UCSD-AML1 (cell line): ENCODE data around the gene CSK.
"Not testable (repeated sequence)": the region's sequence is repeated elsewhere in the genome, so short reads cannot be mapped to it uniquely, and the experiment has no call there.

Experiments used
- DNase-seq: peaks from one replicate; lab custom pipeline; 2025; ENCODE audit not compliant: unreplicated experiment; lab: John Stamatoyannopoulos, UW

Gene CSK

DNA sequence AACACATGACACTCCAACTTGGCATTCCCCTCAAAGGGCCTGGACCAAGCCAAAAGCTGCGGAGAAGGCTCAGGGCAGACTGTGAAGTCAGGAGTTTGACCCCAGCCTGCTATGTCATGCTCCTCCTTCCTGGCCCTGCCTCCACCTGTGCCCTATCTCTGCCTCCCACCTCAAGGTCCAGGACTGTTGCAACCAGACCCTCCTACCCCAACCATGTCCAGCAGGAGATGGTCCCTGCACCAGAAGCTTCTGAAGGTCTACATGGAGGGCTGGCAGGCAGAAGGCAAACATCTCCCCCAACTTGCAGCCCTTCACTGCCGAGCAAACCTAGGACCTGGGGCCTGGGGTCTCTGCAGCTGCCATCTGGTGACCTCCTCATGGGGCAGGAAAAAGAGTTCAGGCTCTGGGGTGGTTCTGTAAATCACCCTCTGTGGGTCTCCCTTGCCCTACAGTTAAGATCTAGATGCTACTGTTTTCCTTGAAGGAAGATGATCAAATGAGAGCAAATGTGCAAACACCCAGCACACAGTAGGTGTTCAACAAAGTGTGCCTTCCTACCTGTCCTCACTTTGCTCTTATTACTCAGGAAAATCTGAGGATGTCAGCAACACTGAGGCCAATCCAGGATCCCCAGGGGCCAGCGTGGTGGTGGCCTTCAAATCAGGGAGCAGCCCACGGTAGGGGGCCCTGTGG lies 11.5 kb upstream of the CSK start:
- no peak for DNase-seq

DNA sequence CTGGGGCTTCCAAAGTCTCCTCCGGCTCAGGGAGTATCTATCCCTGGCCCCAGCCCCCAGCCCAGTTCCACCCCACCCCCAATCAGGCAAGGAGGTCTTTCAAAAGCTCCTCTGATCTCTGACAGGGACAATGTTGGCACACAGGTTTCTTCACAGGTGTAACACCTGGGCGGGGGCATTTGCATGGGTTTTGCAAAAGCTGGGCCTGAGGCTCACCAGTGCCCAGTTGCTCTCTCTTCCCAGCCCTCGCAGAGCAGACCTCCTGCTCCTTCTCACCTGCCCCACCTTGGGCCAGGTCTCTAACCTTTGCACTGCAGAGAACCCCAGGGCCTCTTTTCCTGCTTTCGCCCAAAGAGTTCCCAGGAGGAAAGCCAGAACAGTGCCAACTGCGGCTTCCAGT lies 8.6 kb upstream of the CSK start:
- DNase-seq = no peak

DNA sequence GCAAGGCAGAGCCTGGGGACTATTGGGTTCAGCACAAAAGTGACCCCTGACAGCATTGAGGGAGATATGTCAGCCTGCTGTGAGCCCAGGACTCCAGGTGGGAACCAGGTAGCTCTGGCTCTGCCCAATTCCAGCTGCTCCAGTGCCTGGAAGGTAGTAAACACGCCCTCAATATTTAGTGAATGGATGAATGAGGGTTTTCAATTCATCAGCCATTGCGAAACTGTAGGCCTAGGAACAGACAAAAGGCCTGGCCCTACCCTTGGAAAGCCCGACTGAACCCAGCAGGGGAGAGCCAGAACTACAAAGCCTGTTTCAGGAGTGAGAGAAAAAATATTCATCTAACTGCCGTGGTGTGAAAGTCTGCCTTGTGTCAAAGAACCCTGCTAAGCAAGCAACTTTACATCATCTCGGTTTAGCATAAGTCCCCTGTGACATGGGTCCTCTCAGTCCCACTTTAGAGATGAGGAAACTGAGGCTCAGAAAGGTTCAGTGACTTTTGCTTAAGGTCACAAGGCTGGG lies 8.1 kb upstream of the CSK start:
- DNase-seq = no peak

DNA sequence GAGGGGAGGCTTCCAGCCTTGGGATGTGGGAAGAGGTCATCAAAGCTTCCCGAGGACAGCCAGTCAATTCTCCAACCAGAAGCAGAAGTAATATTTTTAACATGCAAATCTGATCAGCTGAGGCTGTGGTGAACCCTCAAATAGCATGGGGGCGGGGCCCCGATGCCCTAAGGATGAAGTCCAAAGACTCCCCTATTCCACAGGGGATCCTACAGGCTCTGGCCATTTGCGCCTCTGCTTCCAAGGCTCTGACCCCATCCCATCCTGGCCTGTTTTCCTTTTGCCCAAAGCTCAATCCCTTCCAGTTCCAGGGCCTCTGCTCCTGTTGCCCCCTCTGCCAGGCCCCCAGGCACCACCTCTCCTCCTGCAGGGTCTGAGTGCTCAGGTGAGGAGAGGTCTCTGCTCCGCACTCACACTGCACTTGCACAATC lies 6.7 kb upstream of the CSK start:
- peak; percentile 27 for DNase-seq

DNA sequence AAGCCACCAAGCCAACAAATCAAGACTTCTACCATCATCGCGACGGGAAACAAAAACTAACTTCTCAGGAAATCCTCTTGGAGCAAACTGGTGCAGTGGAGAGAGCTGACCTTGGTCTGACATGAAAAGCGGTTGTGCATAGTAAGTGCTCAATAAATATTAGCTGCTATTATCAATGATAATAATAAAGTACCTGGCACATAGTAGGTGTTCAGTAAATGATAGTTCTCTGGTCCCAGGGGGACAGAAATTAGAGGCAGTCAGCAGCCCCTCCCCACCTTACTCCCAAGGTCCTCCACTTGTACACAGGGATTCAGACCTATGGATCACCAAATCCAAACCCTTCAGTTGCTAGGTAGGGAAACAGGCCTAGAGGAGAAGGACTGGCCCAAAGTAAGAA lies 6.0 kb upstream of the CSK start:
- DNase-seq = no peak

DNA sequence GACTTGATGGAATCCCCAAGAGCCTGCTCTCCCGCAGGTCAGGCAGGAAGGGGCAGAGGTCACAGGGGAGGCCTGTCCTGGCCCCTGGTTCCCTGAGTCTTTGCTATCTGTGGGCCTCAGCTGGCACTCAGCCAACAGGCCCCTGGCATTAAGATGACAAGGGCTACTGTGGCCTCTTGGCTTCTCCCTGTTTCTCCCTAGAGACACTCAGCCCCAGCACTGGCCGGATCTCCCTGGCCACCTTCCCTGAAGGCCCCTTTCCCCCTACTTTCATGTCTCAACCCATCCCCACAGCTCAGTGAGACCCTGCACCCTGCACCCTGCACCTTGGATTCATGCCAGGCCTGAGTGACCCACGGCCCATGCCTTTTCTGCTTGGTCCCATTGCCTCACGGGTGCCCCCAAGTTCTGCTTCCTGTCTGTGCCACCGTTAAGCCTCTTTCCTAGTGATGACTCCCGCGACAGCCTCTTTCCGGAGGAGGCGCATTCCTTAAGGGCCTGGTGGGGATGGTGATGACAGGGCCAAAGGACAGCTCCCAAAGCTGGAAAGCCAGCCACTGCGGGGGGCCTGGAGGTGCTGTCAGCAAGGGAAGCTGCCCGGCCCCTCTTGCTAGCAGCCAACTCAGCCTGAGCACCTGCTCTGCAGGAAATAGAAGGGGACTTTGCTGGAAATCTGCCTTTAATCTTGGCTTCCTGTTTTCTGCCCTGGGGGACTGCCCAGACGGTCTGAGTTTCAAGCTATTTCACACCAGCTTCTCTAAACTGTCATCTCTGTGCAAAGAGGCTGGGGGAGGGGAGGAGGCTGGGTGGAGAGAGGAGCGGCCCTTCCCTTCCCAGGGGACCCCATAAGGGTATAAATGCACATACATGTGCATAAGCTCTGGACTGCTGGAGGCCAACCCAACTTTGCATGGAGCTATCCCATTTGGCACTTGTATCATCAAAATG lies 4.8 kb upstream of the CSK start:
- peak; percentile 80 for DNase-seq

DNA sequence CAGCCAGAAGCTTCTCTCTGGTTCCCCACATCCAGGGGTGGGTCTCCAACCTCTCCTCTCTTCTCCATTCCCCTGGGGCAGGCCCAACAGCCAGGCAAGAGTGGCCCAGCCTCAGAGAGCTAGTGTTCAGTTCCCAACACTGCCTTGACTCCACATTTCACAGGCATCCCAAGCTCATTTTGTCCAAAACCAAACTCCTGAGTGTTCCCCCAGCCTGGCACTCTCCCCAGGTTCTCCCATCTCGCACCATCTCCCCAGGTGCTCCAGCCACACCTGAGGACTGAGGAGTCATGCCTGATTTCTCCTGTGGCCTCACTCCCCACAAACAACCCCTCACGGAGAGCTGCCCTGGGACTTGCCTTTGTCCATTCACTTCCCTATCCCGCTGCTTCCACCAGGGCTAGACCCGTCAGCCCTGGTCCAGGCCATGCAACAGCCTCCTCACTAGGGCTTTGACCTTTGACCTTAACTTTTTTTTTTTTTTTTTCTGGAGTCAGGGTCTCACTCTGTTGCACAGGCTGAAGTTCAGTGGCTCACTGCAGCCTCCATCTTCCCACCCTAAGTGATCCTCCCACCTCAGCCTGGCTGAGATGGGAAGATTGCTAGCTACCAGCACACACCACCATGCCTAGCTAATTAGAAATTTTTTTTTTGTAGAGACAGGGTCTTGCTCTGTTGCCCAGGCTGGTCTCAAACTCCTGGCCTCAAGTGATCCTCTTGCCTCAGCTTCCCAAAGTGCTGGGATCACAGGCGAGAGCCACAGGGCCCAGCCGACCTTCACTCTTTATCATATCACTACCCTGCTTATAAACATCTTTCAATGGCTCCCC lies 3.9 kb upstream of the CSK start:
- no peak for DNase-seq

DNA sequence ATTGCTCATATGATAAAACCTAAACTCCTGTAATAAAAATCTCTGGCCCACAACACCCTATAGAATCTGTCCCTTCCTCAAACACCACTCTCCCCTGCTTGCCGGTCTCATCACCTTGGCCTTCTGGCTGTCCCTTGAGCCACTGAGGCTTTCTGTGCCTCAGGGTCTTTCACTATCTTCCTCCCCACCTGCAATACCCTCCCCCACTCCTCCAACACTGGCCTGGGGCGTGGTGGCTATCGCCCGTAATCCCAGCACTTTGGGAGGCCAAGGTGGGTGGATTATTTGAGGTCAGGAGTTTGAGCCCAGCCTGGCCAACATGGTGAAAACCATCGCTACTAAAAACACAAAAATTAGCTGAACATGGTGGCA lies 3.3 kb upstream of the CSK start:
- no peak for DNase-seq

DNA sequence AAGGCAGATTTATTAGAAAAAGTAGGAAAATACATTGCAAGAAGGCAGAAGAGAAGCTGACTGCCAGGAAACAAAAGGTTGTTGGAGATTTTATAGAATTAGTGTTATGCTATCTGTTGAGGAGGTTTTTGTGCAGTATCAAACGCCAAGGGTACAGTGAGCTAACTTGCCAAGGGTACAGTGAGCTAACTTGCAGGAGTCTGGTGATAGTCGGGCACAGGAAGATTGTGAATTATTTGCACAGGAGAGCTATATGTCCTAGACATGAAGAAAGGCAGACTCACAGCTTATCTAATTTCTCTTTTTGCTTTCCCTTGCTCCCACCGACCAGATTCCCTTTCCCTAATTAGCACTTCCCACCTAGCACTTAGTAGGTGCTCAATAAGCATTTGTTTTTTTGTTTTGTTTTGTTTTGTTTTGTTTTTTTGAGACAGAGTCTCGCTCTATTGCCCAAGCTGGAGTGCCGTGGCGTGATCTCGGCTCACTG lies 2.7 kb upstream of the CSK start:
- no peak for DNase-seq

DNA sequence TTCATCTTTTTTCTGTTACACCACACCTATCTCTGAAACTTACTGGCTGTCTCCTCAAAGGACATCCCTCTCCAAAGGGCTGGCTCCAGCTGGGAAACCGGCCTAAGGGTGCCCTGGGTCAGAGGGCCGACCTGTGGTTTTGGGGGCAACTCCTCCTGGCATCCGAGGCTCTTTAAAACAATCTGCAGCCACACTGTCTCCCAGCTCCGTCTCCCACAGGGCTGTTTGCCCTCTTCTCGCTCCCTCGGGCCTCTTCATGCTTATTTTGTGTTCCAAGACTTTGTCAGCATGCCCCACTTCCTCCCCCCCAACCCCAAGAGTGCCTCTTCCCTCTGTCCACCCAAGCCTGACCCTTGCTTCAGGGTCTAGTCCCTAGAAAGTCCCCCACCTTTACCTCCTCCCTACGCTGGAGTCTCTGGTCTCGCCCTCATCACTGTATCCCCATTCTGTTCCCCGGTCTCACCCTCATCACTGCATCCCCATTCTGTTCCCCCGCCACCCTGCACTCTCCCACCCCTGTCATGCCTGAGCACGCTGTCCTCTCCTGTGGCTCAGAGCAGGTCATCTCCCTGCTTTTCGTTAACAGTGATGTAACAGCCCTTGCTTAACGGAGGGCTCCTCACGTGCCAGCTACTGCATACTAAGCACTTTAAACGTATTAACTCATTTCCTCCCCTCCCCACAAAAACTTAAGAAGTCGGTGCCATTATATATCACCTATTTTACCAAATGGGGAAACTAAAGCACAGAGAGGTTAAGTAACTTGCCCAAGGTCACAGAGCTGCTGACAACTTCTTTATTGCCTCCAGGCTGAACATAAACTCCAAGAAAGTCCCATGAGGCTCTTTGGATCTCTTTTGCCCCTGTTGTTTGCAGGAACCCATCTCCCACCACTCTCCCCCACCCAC lies 1.1 kb upstream of the CSK start:
- DNase-seq = no peak

DNA sequence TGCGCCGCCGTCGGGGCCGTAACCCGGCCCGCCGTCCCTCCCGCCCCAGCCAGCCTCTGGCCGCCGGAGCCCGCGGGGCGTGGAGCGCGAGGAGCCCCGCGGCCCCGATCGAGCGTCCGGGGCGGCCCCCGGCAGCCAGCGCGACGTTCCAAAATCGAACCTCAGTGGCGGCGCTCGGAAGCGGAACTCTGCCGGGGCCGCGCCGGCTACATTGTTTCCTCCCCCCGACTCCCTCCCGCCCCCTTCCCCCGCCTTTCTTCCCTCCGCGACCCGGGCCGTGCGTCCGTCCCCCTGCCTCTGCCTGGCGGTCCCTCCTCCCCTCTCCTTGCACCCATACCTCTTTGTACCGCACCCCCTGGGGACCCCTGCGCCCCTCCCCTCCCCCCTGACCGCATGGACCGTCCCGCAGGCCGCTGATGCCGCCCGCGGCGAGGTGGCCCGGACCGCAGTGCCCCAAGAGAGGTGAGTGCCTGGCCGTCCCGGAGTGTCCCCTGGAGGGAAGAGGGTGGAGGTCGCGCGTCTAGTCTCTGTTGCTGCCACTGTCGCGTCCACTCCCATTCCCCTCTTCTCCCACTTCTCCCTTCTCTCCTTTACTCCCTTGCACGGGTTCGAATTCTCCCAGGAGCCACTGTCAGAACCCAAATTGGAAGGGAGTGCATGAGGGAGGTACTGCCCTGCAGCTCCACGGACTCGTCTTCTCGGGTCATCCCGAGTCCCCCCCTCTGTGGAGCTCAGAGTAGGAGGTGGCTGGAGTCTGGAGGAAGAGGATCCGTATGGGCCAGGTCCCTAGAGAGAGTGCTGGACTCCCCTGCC lies 585 bp downstream of the CSK start:
- peak; percentile 52 for DNase-seq

DNA sequence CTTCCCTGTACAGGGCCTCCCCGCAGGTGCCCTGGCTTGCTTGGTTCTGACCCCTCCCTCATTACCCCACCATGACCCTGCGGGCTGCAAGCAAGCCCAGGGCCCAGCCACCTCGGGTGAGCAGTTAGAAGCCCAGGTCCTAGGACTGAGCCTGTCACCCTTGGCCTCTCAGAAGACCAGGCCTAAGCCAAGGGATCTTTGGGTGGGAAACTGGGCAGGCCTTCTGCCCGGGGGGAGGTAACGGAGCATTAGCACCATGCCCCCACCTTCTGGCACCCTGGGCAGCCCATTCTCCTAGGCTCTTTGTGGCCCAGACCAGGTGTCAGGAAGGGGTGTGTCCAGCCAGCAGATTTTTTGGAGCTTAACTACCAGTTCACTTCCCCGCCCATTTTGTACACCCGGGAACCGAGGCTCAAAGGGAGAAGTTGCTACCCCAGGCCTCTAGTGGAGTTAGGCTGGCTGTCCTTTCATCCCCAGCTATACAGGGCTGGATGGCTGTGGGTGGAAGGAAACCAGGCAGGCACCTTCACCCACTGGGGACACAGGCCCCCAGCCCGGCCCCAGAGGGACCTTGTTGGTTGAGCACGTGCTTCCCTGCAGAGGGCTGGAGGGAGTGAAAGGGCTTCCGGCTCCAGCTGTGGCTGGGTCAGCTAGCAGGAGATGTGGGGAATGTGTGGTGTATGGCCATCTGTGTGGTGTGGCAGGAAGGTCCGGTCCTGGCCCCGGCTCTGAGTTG lies 1.4 kb downstream of the CSK start:
- peak; percentile 58 for DNase-seq

DNA sequence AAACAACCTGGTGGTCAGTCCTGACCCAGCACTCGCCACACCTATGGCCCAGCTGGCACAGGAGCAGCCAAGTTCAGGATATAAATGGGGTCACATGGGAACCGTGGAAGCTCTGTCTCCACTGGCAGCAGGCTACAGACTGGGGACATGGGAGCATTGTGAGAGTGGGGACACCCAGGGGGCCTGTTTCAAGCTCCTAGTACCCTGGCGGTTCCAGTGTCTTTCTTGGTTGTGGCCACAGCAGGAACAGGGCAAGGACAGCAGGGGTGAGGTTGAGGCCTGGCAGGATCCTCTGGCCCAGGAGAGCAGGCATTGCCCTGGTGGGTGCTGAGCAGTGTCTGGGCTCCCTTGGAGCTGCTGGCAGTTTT lies 1.9 kb downstream of the CSK start:
- DNase-seq = no peak

DNA sequence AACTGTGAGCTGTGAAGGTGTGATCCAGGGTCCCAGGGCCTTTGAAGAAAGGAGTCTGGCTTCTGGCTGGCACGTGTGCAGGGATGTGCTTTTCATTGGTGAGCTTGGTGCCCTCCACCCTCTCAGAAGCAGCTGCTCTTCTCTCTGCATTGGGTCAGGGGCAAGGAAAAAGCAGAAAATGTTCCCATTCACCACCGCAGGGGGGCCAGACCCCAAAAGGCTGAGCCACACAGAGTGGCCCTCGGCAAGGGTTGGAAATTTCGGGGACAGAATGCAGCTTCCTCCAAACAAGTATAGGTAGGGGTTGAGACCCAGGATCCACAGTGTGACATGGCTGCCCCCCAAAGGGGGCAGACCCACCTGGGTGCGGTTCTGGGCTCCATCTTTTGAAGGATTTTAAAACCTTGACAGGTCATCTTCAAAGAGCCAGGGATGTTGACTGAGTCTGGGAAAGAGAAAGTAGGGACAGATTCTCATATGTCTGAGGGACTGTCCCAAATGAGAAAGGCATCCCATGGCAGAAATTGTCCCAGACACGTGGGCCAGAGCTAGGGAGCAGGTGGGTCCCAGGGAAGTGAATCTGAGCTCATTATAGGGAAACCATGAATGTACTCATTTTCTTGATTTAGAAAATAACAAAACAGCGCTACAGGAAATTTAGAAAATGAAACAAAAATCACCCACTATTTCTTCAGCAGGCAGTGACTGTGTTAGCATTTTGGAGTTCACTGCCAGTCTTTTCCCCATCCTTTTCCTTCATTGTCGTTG lies 2.7 kb downstream of the CSK start:
- no peak for DNase-seq

DNA sequence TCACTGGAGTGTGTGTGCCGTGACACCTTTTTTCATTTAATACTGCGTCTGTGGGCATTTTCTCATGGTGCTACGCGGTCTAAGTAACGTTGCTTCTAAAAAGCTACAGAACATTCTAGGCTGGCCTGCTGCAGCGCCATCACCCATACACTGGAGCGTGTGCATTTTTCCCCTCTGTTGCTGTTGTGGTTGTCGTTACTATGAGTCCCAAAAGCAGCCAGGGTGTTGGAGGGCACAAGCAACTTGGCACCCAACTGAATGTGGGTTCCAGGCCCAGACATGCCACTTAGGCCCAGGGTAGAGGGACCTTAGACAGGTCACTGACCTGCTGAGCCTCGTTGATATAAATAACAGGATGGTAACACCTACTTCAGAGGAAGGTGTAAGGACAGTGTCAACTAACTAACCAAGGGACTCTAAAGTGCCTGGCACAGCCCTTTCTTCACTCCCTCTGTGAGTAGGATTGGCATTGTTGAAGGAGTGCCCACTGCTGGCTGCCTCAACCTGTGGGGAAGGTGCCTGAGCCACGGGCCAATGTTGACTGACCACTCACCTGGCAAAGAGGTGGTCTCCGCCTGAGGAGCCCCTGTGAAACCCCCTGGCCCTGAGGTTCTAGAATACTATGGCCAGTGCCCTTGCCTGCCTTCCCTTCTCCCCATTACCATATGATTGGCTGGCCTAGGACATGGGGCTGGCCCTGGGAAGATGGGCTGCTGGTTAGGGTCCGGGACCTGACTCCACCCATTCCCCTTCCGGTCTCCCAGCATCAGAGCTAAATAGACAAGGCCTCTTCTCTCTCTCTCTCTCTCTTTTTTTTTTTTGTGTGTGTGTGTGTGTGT lies 3.5 kb downstream of the CSK start:
- peak; percentile 28 for DNase-seq

DNA sequence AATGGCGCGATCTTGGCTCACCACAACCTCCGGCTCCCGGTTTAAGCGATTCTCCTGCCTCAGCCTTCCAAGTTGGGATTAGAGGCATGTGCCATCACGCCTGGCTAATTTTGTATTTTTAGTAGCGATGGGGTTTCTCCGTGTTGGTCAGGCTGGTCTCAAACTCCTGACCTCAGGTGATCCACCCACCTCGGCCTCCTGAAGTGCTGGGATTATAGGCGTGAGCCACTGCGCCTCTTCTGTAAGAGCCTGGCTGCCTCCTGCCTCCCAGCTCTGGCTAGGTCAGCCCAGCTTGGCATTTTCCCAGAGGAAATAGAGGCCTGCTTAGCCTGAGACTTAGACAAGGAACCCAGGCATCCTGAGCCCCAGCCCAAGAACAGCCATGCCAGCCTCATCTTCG lies 4.2 kb downstream of the CSK start:
- DNase-seq = not testable (repeated sequence)

DNA sequence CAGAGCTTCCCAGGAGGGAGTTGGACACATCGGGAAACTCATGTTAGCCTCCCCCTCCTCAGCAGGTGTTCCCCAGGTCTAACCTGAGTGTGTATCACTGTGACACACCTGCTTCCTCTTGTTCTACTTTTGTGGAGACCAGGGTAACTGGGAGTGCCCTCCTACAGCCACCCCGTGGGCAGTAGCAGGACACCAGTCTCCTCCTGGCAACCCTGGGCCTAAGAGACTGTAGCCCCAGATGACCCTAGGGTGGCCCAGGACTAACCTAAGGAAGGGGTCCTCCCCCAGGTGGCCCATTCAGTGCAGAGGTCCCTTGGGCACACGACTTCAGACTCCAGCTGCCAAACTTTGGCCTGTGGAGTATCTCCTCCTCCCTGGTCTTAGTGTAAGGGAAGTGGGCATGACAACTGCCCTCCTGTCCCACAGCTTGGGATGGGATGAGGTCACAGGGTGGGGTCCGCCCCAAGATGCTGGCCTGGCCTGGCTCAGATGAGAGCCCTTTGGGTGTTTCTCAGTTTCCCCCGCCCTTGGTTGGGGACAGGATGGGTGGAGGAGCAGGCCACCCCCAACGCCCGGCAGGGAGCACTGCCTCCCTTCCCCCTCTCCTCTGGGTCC lies 4.8 kb downstream of the CSK start:
- peak; percentile 52 for DNase-seq
